ENCODE measurements around the gene PRKG2.
"Not testable (repeated sequence)": the region's sequence is repeated elsewhere in the genome, so short reads cannot be mapped to it uniquely, and the experiment has no call there.

PRKG2 gene

GRCh38 chr4:81245218-81246009 lies 30.4 kb upstream of the PRKG2 start:
- Histone ChIP-seq H3K27me3 (ENCODE audit: control insufficient read depth in 1 of 2, insufficient read depth in 2 of 2, low read length in 2 of 2) (peaks cover 0 to 4% of the 10 kb centered on the region in 2 donors), H3K9me3 (ENCODE audit: control insufficient read depth in 1 of 2, low read length in 2 of 2) (no peaks in the 10 kb centered on the region), H3K9ac (ENCODE audit: low read depth in 1 of 2, low read length in 2 of 2) (no peak overlapping the region), H3K36me3 (ENCODE audit: control insufficient read depth in 1 of 2, insufficient read depth in 2 of 2, low read length in 2 of 2) (no peaks in the 10 kb centered on the region), H3K4me1 (ENCODE audit: control insufficient read depth in 1 of 2, insufficient read depth in 2 of 2, low read length in 2 of 2) (no peaks in the 10 kb centered on the region), H3K4me3 (ENCODE audit: low read depth in 1 of 2, low read length in 2 of 2) (no peak overlapping the region), H3K27ac (ENCODE audit: low read depth, low read length) (no peak overlapping the region)

DNA sequence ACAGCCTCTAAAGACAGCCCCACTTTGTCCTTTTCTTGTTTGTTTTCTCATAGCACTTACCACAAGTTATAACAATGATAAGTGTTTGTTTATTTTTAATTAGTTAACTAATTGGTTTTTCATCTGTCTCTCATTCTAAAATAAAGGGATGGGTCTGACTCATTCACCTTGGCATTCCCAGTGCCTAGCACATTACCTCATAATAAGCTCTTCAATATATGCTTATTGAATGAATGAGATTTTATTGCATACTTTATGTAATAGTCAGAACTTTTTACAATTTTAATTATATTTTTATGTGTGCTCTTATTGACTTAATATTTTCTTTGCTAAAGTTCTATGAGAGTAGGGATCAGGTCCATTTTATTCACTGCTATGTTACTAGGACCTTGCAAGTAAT lies 22.8 kb upstream of the PRKG2 start:
- H3K4me1 ChIP-seq (ENCODE audit: control insufficient read depth in 1 of 2, insufficient read depth in 2 of 2, low read length in 2 of 2): no peaks in the 10 kb centered on the region
- peaks cover 0 to 4% of the 10 kb centered on the region in 2 donors for H3K27me3 ChIP-seq (ENCODE audit: control insufficient read depth in 1 of 2, insufficient read depth in 2 of 2, low read length in 2 of 2)
- H3K36me3 ChIP-seq (ENCODE audit: control insufficient read depth in 1 of 2, insufficient read depth in 2 of 2, low read length in 2 of 2): no peaks in the 10 kb centered on the region
- no peak overlapping the region for H3K27ac ChIP-seq (ENCODE audit: low read depth, low read length)
- no peaks in the 10 kb centered on the region for H3K9me3 ChIP-seq (ENCODE audit: control insufficient read depth in 1 of 2, low read length in 2 of 2)
- H3K4me3 ChIP-seq (ENCODE audit: low read depth in 1 of 2, low read length in 2 of 2): no peak overlapping the region
- H3K9ac ChIP-seq (ENCODE audit: low read depth in 1 of 2, low read length in 2 of 2): no peak overlapping the region

- Histone ChIP-seq H3K27ac (ENCODE audit: low read depth, low read length) (no peak overlapping the region), H3K27me3 (ENCODE audit: control insufficient read depth in 1 of 2, insufficient read depth in 2 of 2, low read length in 2 of 2) (no peaks in the 10 kb centered on the region), H3K4me3 (ENCODE audit: low read depth in 1 of 2, low read length in 2 of 2) (no peak overlapping the region), H3K9me3 (ENCODE audit: control insufficient read depth in 1 of 2, low read length in 2 of 2) (peaks cover 5 to 6% of the 10 kb centered on the region in 2 donors), H3K9ac (ENCODE audit: low read depth in 1 of 2, low read length in 2 of 2) (no peak overlapping the region), H3K36me3 (ENCODE audit: control insufficient read depth in 1 of 2, insufficient read depth in 2 of 2, low read length in 2 of 2) (no peaks in the 10 kb centered on the region), H3K4me1 (ENCODE audit: control insufficient read depth in 1 of 2, insufficient read depth in 2 of 2, low read length in 2 of 2) (no peaks in the 10 kb centered on the region)
Measured at GRCh38 chr4:81235982-81236749, 21.1 kb upstream of the PRKG2 start.

- no peaks in the 10 kb centered on the region for H3K4me1 ChIP-seq (ENCODE audit: control insufficient read depth in 1 of 2, insufficient read depth in 2 of 2, low read length in 2 of 2)
- no peak overlapping the region for H3K9ac ChIP-seq (ENCODE audit: low read depth in 1 of 2, low read length in 2 of 2)
- no peak overlapping the region for H3K4me3 ChIP-seq (ENCODE audit: low read depth in 1 of 2, low read length in 2 of 2)
- H3K36me3 ChIP-seq (ENCODE audit: control insufficient read depth in 1 of 2, insufficient read depth in 2 of 2, low read length in 2 of 2): no peaks in the 10 kb centered on the region
- H3K9me3 ChIP-seq (ENCODE audit: control insufficient read depth in 1 of 2, low read length in 2 of 2): peaks cover 6 to 8% of the 10 kb centered on the region in 2 donors
- H3K27me3 ChIP-seq (ENCODE audit: control insufficient read depth in 1 of 2, insufficient read depth in 2 of 2, low read length in 2 of 2): no peaks in the 10 kb centered on the region
- no peak overlapping the region for H3K27ac ChIP-seq (ENCODE audit: low read depth, low read length)
Measured at GRCh38 chr4:81227968-81228367, 12.9 kb upstream of the PRKG2 start.

- peaks cover 6 to 8% of the 10 kb centered on the region in 2 donors for H3K9me3 ChIP-seq (ENCODE audit: control insufficient read depth in 1 of 2, low read length in 2 of 2)
- no peak overlapping the region for H3K27ac ChIP-seq (ENCODE audit: low read depth, low read length)
- no peak overlapping the region for H3K9ac ChIP-seq (ENCODE audit: low read depth in 1 of 2, low read length in 2 of 2)
- no peaks in the 10 kb centered on the region for H3K4me1 ChIP-seq (ENCODE audit: control insufficient read depth in 1 of 2, insufficient read depth in 2 of 2, low read length in 2 of 2)
- no peak overlapping the region for H3K4me3 ChIP-seq (ENCODE audit: low read depth in 1 of 2, low read length in 2 of 2)
- H3K36me3 ChIP-seq (ENCODE audit: control insufficient read depth in 1 of 2, insufficient read depth in 2 of 2, low read length in 2 of 2): no peaks in the 10 kb centered on the region
- H3K27me3 ChIP-seq (ENCODE audit: control insufficient read depth in 1 of 2, insufficient read depth in 2 of 2, low read length in 2 of 2): no peaks in the 10 kb centered on the region
Measured at GRCh38 chr4:81227138-81227537, 12.1 kb upstream of the PRKG2 start.

DNA sequence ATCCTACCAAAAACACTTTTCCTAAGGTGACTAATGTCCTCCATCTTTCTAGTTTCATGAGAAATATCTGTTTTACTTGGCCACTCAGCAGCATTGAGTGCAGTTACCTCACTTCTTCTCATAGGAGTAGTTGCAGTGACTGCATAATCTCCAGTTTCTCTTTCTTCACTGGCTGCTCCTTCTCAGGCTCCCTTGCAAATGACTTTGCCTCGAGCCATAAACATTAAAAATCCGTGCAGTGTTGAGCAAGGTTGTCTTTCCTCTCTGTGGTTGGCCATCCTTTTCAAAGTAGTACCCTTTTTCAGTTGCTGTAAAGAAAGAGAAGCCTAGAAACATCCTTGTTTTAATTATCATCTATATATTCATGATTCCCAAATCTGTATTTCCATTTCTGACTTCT lies 10.2 kb upstream of the PRKG2 start:
- Histone ChIP-seq H3K4me3 (ENCODE audit: low read depth in 1 of 2, low read length in 2 of 2) (no peak overlapping the region), H3K27ac (ENCODE audit: low read depth, low read length) (no peak overlapping the region), H3K9me3 (ENCODE audit: control insufficient read depth in 1 of 2, low read length in 2 of 2) (no peaks in the 10 kb centered on the region), H3K36me3 (ENCODE audit: control insufficient read depth in 1 of 2, insufficient read depth in 2 of 2, low read length in 2 of 2) (no peaks in the 10 kb centered on the region), H3K4me1 (ENCODE audit: control insufficient read depth in 1 of 2, insufficient read depth in 2 of 2, low read length in 2 of 2) (peaks cover 0 to under 1% of the 10 kb centered on the region in 2 donors), H3K27me3 (ENCODE audit: control insufficient read depth in 1 of 2, insufficient read depth in 2 of 2, low read length in 2 of 2) (no peaks in the 10 kb centered on the region), H3K9ac (ENCODE audit: low read depth in 1 of 2, low read length in 2 of 2) (no peak overlapping the region)

DNA sequence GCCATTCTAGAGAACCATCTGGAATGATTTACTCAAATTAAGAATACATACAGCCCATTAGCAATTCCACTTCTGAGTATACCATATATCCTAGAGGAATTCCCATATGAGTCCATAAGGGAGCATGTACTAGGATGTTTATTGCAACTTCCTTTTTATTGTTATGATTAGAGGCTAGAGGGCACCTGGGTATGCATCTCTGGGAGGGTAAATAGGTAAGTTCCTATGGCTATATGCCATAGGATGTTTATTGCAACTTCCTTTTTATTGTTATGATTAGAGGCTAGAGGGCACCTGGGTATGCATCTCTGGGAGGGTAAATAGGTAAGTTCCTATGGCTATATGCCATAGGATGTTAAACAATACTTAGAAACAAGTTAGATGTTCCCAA lies 7.1 kb upstream of the PRKG2 start:
- not testable (repeated sequence) for H3K4me3 ChIP-seq (ENCODE audit: low read depth in 1 of 2, low read length in 2 of 2); H3K9me3 ChIP-seq (ENCODE audit: control insufficient read depth in 1 of 2, low read length in 2 of 2); H3K27ac ChIP-seq (ENCODE audit: low read depth, low read length); H3K9ac ChIP-seq (ENCODE audit: low read depth in 1 of 2, low read length in 2 of 2); H3K27me3 ChIP-seq (ENCODE audit: control insufficient read depth in 1 of 2, insufficient read depth in 2 of 2, low read length in 2 of 2); H3K36me3 ChIP-seq (ENCODE audit: control insufficient read depth in 1 of 2, insufficient read depth in 2 of 2, low read length in 2 of 2)
- peaks cover 13 to 23% of the 10 kb centered on the region in 2 donors for H3K4me1 ChIP-seq (ENCODE audit: control insufficient read depth in 1 of 2, insufficient read depth in 2 of 2, low read length in 2 of 2)

DNA sequence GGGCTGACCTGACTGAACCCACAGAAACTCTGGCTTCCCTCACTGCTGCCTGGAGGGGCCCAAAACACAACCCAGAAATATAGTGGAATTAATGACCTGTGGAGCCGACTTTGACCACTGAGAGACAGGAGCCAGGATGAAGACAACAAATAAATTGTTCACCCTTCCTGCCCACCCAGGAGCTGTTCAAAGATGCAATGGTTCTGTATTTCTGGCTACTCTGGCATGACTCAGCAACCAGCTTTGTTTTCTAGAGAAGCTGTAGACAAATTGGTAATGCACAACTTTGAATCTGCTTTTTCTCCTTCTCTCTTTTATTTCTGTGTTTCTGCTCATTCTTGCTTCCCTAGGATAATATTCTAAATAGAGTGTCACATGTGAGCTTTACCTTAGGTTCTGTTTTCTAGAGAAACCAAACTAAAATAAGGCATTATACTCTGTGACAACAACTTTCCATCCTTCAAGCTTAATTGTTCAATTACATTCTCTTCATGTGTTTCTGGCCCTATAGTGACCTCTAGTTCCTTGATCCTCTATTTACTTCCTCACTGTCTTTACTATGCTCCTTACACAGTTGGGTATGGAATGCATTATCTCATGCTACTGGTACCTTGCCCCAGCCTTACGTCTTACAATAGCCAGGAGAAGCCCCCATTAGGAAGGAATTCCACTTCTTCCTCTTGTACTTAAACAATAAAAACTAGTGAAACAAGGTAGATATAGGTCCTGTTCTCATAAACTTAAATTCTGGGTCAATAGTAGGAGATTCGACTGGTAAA lies 6.5 kb upstream of the PRKG2 start:
- no peaks in the 10 kb centered on the region for H3K27me3 ChIP-seq (ENCODE audit: control insufficient read depth in 1 of 2, insufficient read depth in 2 of 2, low read length in 2 of 2)
- H3K9me3 ChIP-seq (ENCODE audit: control insufficient read depth in 1 of 2, low read length in 2 of 2): no peaks in the 10 kb centered on the region
- H3K27ac ChIP-seq (ENCODE audit: low read depth, low read length): no peak overlapping the region
- no peaks in the 10 kb centered on the region for H3K36me3 ChIP-seq (ENCODE audit: control insufficient read depth in 1 of 2, insufficient read depth in 2 of 2, low read length in 2 of 2)
- no peak overlapping the region for H3K9ac ChIP-seq (ENCODE audit: low read depth in 1 of 2, low read length in 2 of 2)
- H3K4me1 ChIP-seq (ENCODE audit: control insufficient read depth in 1 of 2, insufficient read depth in 2 of 2, low read length in 2 of 2): peaks cover 13 to 24% of the 10 kb centered on the region in 2 donors
- no peak overlapping the region for H3K4me3 ChIP-seq (ENCODE audit: low read depth in 1 of 2, low read length in 2 of 2)

- Histone ChIP-seq H3K4me1 (ENCODE audit: control insufficient read depth in 1 of 2, insufficient read depth in 2 of 2, low read length in 2 of 2) (peaks cover 19 to 29% of the 10 kb centered on the region in 2 donors), H3K4me3 (ENCODE audit: low read depth in 1 of 2, low read length in 2 of 2) (no peak overlapping the region), H3K9ac (ENCODE audit: low read depth in 1 of 2, low read length in 2 of 2) (no peak overlapping the region), H3K27me3 (ENCODE audit: control insufficient read depth in 1 of 2, insufficient read depth in 2 of 2, low read length in 2 of 2) (peaks cover 4 to 7% of the 10 kb centered on the region in 2 donors), H3K27ac (ENCODE audit: low read depth, low read length) (no peak overlapping the region), H3K9me3 (ENCODE audit: control insufficient read depth in 1 of 2, low read length in 2 of 2) (no peaks in the 10 kb centered on the region), H3K36me3 (ENCODE audit: control insufficient read depth in 1 of 2, insufficient read depth in 2 of 2, low read length in 2 of 2) (no peaks in the 10 kb centered on the region)
Measured at GRCh38 chr4:81220271-81220670, 5.2 kb upstream of the PRKG2 start.

DNA sequence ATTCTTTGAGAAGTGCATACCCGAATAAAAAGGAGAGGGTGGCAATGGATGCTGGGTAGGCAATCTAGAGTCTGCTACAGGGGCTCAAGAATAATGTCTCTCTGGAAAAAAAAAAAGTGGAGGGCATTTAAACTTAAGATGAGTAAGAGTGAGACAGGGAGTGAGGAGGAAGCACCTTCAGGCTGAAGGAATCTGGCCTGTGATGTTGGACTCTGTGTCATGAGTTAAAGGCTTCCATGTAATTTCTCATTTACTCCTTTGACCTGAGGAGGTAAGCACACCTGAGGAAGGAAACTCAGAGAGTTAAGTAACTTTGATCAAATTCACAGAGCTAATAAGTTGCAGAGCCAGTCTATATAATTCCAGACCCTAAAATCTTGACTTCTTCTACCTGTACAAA lies 3.2 kb upstream of the PRKG2 start:
- Histone ChIP-seq H3K36me3 (ENCODE audit: control insufficient read depth in 1 of 2, insufficient read depth in 2 of 2, low read length in 2 of 2) (no peaks in the 10 kb centered on the region), H3K9me3 (ENCODE audit: control insufficient read depth in 1 of 2, low read length in 2 of 2) (no peaks in the 10 kb centered on the region), H3K4me3 (ENCODE audit: low read depth in 1 of 2, low read length in 2 of 2) (no peak overlapping the region), H3K27ac (ENCODE audit: low read depth, low read length) (no peak overlapping the region), H3K9ac (ENCODE audit: low read depth in 1 of 2, low read length in 2 of 2) (no peak overlapping the region), H3K27me3 (ENCODE audit: control insufficient read depth in 1 of 2, insufficient read depth in 2 of 2, low read length in 2 of 2) (peaks cover 11 to 23% of the 10 kb centered on the region in 2 donors), H3K4me1 (ENCODE audit: control insufficient read depth in 1 of 2, insufficient read depth in 2 of 2, low read length in 2 of 2) (peaks cover 20 to 29% of the 10 kb centered on the region in 2 donors)

All from duodenal mucosa (tissue), 2 donors.